ENCODE data around the gene PLB1. TPM values are rescaled to one million over a fixed set of nuclear protein-coding genes. Genes with fewer than 3 reads are reported as not detected.
A peak's percentile ranks its signal among the peaks of the same experiment; 100 is the strongest.

PLB1 gene
- polyA plus RNA-seq, 3 donors = 20.2 to 35.8 (median 23.9) TPM

- intact Hi-C loops (cut with micrococcal nuclease) = loop anchor here in 1 of 2 donors (5.0 kb wide), 1 partner anchor 40 kb away; no protein-coding TSS in a partner anchor
- peak overlapping the region in 1 of 2 donors; percentile 99 for H3K27ac ChIP-seq (ENCODE audit: low read depth in 1 of 2, low read length in 2 of 2)
- peaks cover 50 to 67% of the 10 kb centered on the region in 2 donors for H3K4me1 ChIP-seq (ENCODE audit: control insufficient read depth in 1 of 2, insufficient read depth in 2 of 2, low read length in 2 of 2)
- no peaks in the 10 kb centered on the region for H3K79me2 ChIP-seq (ENCODE audit: insufficient read depth, low read length)
- no peaks in the 10 kb centered on the region for H3K36me3 ChIP-seq (replicated peaks in 1 of 2; ENCODE audit: control insufficient read depth in 1 of 2, insufficient read depth in 2 of 2, low read length in 2 of 2)
- TF ChIP-seq, protein P1, sequence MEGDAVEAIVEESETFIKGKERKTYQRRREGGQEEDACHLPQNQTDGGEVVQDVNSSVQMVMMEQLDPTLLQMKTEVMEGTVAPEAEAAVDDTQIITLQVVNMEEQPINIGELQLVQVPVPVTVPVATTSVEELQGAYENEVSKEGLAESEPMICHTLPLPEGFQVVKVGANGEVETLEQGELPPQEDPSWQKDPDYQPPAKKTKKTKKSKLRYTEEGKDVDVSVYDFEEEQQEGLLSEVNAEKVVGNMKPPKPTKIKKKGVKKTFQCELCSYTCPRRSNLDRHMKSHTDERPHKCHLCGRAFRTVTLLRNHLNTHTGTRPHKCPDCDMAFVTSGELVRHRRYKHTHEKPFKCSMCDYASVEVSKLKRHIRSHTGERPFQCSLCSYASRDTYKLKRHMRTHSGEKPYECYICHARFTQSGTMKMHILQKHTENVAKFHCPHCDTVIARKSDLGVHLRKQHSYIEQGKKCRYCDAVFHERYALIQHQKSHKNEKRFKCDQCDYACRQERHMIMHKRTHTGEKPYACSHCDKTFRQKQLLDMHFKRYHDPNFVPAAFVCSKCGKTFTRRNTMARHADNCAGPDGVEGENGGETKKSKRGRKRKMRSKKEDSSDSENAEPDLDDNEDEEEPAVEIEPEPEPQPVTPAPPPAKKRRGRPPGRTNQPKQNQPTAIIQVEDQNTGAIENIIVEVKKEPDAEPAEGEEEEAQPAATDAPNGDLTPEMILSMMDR (IDR thresholded peaks at IDR 0.05) = no peak
- H2AFZ ChIP-seq (ENCODE audit: insufficient read depth, low read depth, low read length, poor library complexity, severe bottlenecking) = no peak overlapping the region
- no peak overlapping the region for H3K9ac ChIP-seq (ENCODE audit: insufficient read depth, low read length, poor library complexity, severe bottlenecking)
- no peaks in the 10 kb centered on the region for H3K27me3 ChIP-seq (ENCODE audit: control insufficient read depth in 2 of 2, insufficient read depth in 2 of 2, low read length in 2 of 2)
- Mint-ChIP-seq H3K9me3 (no peaks in the 10 kb centered on the region), H3K36me3 (peaks cover 2 to 4% of the 10 kb centered on the region in 2 donors), H3K4me3 (no peak overlapping the region), H3K4me1 (peaks cover 68% of the 10 kb centered on the region), H3K27ac (peak overlapping the region in 6 of 7 donors; percentile 97 to 99 (median 98)), H3K27me3 (ENCODE audit: low read depth in 3 of 3) (peaks cover 0 to 1% (median 0%) of the 10 kb centered on the region in 3 donors)
- WGBS (ENCODE audit: insufficient coverage) = 100% methylated on average over 2 of the region's 3 CpGs
- H3K9me3 ChIP-seq (replicated peaks in 1 of 2; ENCODE audit: control insufficient read depth in 1 of 2, insufficient read depth in 1 of 2, low read length in 2 of 2) = no peaks in the 10 kb centered on the region
- H3K4me3 ChIP-seq (replicated peaks in 1 of 3; ENCODE audit: low read depth in 2 of 3, low read length in 3 of 3) = peak overlapping the region in 1 of 3 experiments; percentile 8
- H3K4me2 ChIP-seq (replicated peaks; ENCODE audit: extremely low read depth, low read length, poor library complexity, severe bottlenecking) = no peak overlapping the region
- H4K20me1 ChIP-seq (ENCODE audit: insufficient read depth, low read length) = no peaks in the 10 kb centered on the region
- no peak for DNase-seq
These were observed 48.8 kb upstream of the PLB1 start for GRCh38 chr2:28447086-28447485.

- peak overlapping the region; percentile 74 for H3K9ac ChIP-seq (ENCODE audit: insufficient read depth, low read length, poor library complexity, severe bottlenecking)
- intact Hi-C loops (cut with micrococcal nuclease) = loop anchor here in 1 of 2 donors (5.0 kb wide), 1 partner anchor 41 kb away; no protein-coding TSS in a partner anchor
- H3K4me3 ChIP-seq (replicated peaks in 1 of 3; ENCODE audit: low read depth in 2 of 3, low read length in 3 of 3) = peak overlapping the region in 1 of 3 experiments; percentile 50
- H3K79me2 ChIP-seq (ENCODE audit: insufficient read depth, low read length) = no peaks in the 10 kb centered on the region
- DNase-seq = peak; percentile 91 to 99 (median 96)
- no peak overlapping the region for H2AFZ ChIP-seq (ENCODE audit: insufficient read depth, low read depth, low read length, poor library complexity, severe bottlenecking)
- WGBS (ENCODE audit: insufficient coverage) = 3% methylated on average over 3 of the region's 8 CpGs
- no peaks in the 10 kb centered on the region for H3K9me3 ChIP-seq (replicated peaks in 1 of 2; ENCODE audit: control insufficient read depth in 1 of 2, insufficient read depth in 1 of 2, low read length in 2 of 2)
- Mint-ChIP-seq H3K4me1 (peaks cover 74% of the 10 kb centered on the region), H3K27ac (peak overlapping the region; percentile 97 to 99 (median 99)), H3K9me3 (no peaks in the 10 kb centered on the region), H3K36me3 (peaks cover 2 to 4% of the 10 kb centered on the region in 2 donors), H3K27me3 (ENCODE audit: low read depth in 3 of 3) (peaks cover 0 to 1% (median 0%) of the 10 kb centered on the region in 3 donors), H3K4me3 (peak overlapping the region; percentile 54 to 64)
- no peaks in the 10 kb centered on the region for H4K20me1 ChIP-seq (ENCODE audit: insufficient read depth, low read length)
- peak overlapping the region; percentile 63 for H3K4me2 ChIP-seq (replicated peaks; ENCODE audit: extremely low read depth, low read length, poor library complexity, severe bottlenecking)
- H3K4me1 ChIP-seq (ENCODE audit: control insufficient read depth in 1 of 2, insufficient read depth in 2 of 2, low read length in 2 of 2) = peaks cover 53 to 75% of the 10 kb centered on the region in 2 donors
- H3K36me3 ChIP-seq (replicated peaks in 1 of 2; ENCODE audit: control insufficient read depth in 1 of 2, insufficient read depth in 2 of 2, low read length in 2 of 2) = no peaks in the 10 kb centered on the region
- H3K27ac ChIP-seq (ENCODE audit: low read depth in 1 of 2, low read length in 2 of 2) = peak overlapping the region; percentile 98 to 99
- TF ChIP-seq, protein P1 (IDR thresholded peaks at IDR 0.05) = no peak
- H3K27me3 ChIP-seq (ENCODE audit: control insufficient read depth in 2 of 2, insufficient read depth in 2 of 2, low read length in 2 of 2) = no peaks in the 10 kb centered on the region
These were observed 47.7 kb upstream of the PLB1 start for GRCh38 chr2:28447943-28448792.
